COLO829 (cell line): ENCODE data around the gene SLC27A4.
A peak's percentile ranks its signal among the peaks of the same experiment; 100 is the strongest.
"Not testable (repeated sequence)": the region's sequence is repeated elsewhere in the genome, so short reads cannot be mapped to it uniquely, and the experiment has no call there.

Experiments
- DNase-seq: peaks from one replicate; pipeline ENCODE4 v3.0.0; 2012; ENCODE audit warnings: low spot score

Gene SLC27A4

GRCh38 chr9:128324401-128324800 is 15.9 kb upstream of the SLC27A4 start:
- DNase-seq: no peak

GRCh38 chr9:128325629-128326028 is 14.7 kb upstream of the SLC27A4 start:
- no peak for DNase-seq

GRCh38 chr9:128333451-128333869 is 6.9 kb upstream of the SLC27A4 start:
- no peak for DNase-seq

GRCh38 chr9:128335161-128335560 is 5.2 kb upstream of the SLC27A4 start:
- DNase-seq: no peak

- DNase-seq: no peak
These were observed 4.4 kb upstream of the SLC27A4 start for GRCh38 chr9:128335914-128336313.

- DNase-seq: no peak
These were observed 2.4 kb upstream of the SLC27A4 start for GRCh38 chr9:128337936-128338335.

- not testable (repeated sequence) for DNase-seq
These were observed 1.3 kb upstream of the SLC27A4 start for GRCh38 chr9:128338852-128339614.

GRCh38 chr9:128340691-128341434 is 536 bp downstream of the SLC27A4 start:
- no peak for DNase-seq

GRCh38 chr9:128341435-128341849 is 1.1 kb downstream of the SLC27A4 start:
- peak; percentile 85 for DNase-seq

- no peak for DNase-seq
These were observed 2.8 kb downstream of the SLC27A4 start for GRCh38 chr9:128342971-128343680.

GRCh38 chr9:128343855-128344254 is 3.5 kb downstream of the SLC27A4 start:
- DNase-seq: no peak

GRCh38 chr9:128344931-128345605 is 4.7 kb downstream of the SLC27A4 start:
- DNase-seq: no peak

GRCh38 chr9:128349125-128349524 is 8.8 kb downstream of the SLC27A4 start:
- DNase-seq: no peak

- DNase-seq: no peak
These were observed 9.4 kb downstream of the SLC27A4 start for GRCh38 chr9:128349772-128350171.

GRCh38 chr9:128355451-128355850 is 15.1 kb downstream of the SLC27A4 start:
- DNase-seq: no peak

- no peak for DNase-seq
These were observed 17.8 kb downstream of the SLC27A4 start for GRCh38 chr9:128358090-128358489.

GRCh38 chr9:128358861-128359260 is 18.5 kb downstream of the SLC27A4 start:
- no peak for DNase-seq

GRCh38 chr9:128360826-128361225 is 20.5 kb downstream of the SLC27A4 start:
- DNase-seq: no peak

GRCh38 chr9:128361296-128361985 is 21.1 kb downstream of the SLC27A4 start:
- DNase-seq: no peak

GRCh38 chr9:128361986-128362646 is 21.8 kb downstream of the SLC27A4 start:
- DNase-seq: peak; percentile 92

- DNase-seq: no peak
These were observed 22.4 kb downstream of the SLC27A4 start for GRCh38 chr9:128362774-128363173.
